ENCODE results near the gene IGSF3.

Gene IGSF3

GRCh38 chr1:116572771-116573430 lies 94.6 kb downstream of the IGSF3 start:
- TF ChIP-seq POLR2AphosphoS5 (IDR thresholded peaks at IDR 0.05; ENCODE audit: low read depth, low read length) (no peak), TAF1 (IDR thresholded peaks at IDR 0.05; ENCODE audit: borderline replicate concordance, low read depth, low read length) (no peak), POLR2A (IDR thresholded peaks at IDR 0.05; ENCODE audit: low read depth, low read length) (no peak)
- FAIRE-seq (no peak), DNase-seq (ENCODE audit: insufficient read length) (no peak)

- DNase-seq (ENCODE audit: insufficient read length) (no peak), FAIRE-seq (no peak)
- no peak for TF ChIP-seq POLR2A (IDR thresholded peaks at IDR 0.05; ENCODE audit: low read depth, low read length)
- TF ChIP-seq POLR2AphosphoS5 (IDR thresholded peaks at IDR 0.05; ENCODE audit: low read depth, low read length) = no peak
- no peak for TF ChIP-seq TAF1 (IDR thresholded peaks at IDR 0.05; ENCODE audit: borderline replicate concordance, low read depth, low read length)
Observed at GRCh38 chr1:116572099-116572498, 95.4 kb downstream of the IGSF3 start.

- FAIRE-seq = no peak
- no peak for DNase-seq (ENCODE audit: insufficient read length)
Observed at GRCh38 chr1:116571215-116571919, 96.2 kb downstream of the IGSF3 start.

GRCh38 chr1:116570358-116571214 lies 96.9 kb downstream of the IGSF3 start, which contains the start of gene CD58:
CD58 (minus strand) TSS chr1:116571026; CDS start chr1:116570972, 54 bp downstream.
- FAIRE-seq = peak; percentile 89
- peak; percentile 73 for DNase-seq (ENCODE audit: insufficient read length)
- peak; percentile 93 for TF ChIP-seq POLR2A (IDR thresholded peaks at IDR 0.05; ENCODE audit: low read depth, low read length)
- TF ChIP-seq TAF1 (IDR thresholded peaks at IDR 0.05; ENCODE audit: borderline replicate concordance, low read depth, low read length) = peak; percentile 90
- peak; percentile 84 for TF ChIP-seq POLR2AphosphoS5 (IDR thresholded peaks at IDR 0.05; ENCODE audit: low read depth, low read length)

More at GRCh38 chr1:116571215-116571919, 96.2 kb downstream of the IGSF3 start:
- TF ChIP-seq POLR2AphosphoS5 (IDR thresholded peaks at IDR 0.05; ENCODE audit: low read depth, low read length) = peak; percentile 51; the same call in 1 of the 2 replicates
- TF ChIP-seq TAF1 (IDR thresholded peaks at IDR 0.05; ENCODE audit: borderline replicate concordance, low read depth, low read length) = no peak

- FAIRE-seq (no peak), DNase-seq (ENCODE audit: insufficient read length) (no peak)
- 0 out of 2 replicates have a peak, but pooled peaks have one; percentile 40 for TF ChIP-seq TAF1 (IDR thresholded peaks at IDR 0.05; ENCODE audit: borderline replicate concordance, low read depth, low read length)
- TF ChIP-seq POLR2A (IDR thresholded peaks at IDR 0.05; ENCODE audit: low read depth, low read length) = peak; percentile 55; the same call in 1 of the 2 replicates
- peak; percentile 62 for TF ChIP-seq POLR2AphosphoS5 (IDR thresholded peaks at IDR 0.05; ENCODE audit: low read depth, low read length)
Observed at GRCh38 chr1:116569776-116570357, 97.7 kb downstream of the IGSF3 start.

GRCh38 chr1:116569381-116569670 lies 98.2 kb downstream of the IGSF3 start:
- no peak for FAIRE-seq
- no peak for DNase-seq (ENCODE audit: insufficient read length)
- TF ChIP-seq POLR2A (IDR thresholded peaks at IDR 0.05; ENCODE audit: low read depth, low read length) (no peak), TAF1 (IDR thresholded peaks at IDR 0.05; ENCODE audit: borderline replicate concordance, low read depth, low read length) (no peak), POLR2AphosphoS5 (IDR thresholded peaks at IDR 0.05; ENCODE audit: low read depth, low read length) (no peak)

- peak; percentile 67 for FAIRE-seq
- DNase-seq (ENCODE audit: insufficient read length) = no peak
- TF ChIP-seq TAF1 (IDR thresholded peaks at IDR 0.05; ENCODE audit: borderline replicate concordance, low read depth, low read length) (no peak; the same call in 1 of the 2 replicates), POLR2A (IDR thresholded peaks at IDR 0.05; ENCODE audit: low read depth, low read length) (peak; percentile 68), POLR2AphosphoS5 (IDR thresholded peaks at IDR 0.05; ENCODE audit: low read depth, low read length) (peak; percentile 87)
Observed at GRCh38 chr1:116568662-116569380, 98.7 kb downstream of the IGSF3 start.

GRCh38 chr1:116567790-116568661 lies 99.5 kb downstream of the IGSF3 start:
- TF ChIP-seq POLR2A (IDR thresholded peaks at IDR 0.05; ENCODE audit: low read depth, low read length) (peak; percentile 39; the same call in 1 of the 2 replicates), TAF1 (IDR thresholded peaks at IDR 0.05; ENCODE audit: borderline replicate concordance, low read depth, low read length) (no peak), POLR2AphosphoS5 (IDR thresholded peaks at IDR 0.05; ENCODE audit: low read depth, low read length) (no peak; the same call in 1 of the 2 replicates)
- FAIRE-seq = no peak

GRCh38 chr1:116565222-116565621 lies 102.3 kb downstream of the IGSF3 start:
- FAIRE-seq (no peak), DNase-seq (ENCODE audit: insufficient read length) (no peak)
- TF ChIP-seq TAF1 (IDR thresholded peaks at IDR 0.05; ENCODE audit: borderline replicate concordance, low read depth, low read length) (no peak), POLR2AphosphoS5 (IDR thresholded peaks at IDR 0.05; ENCODE audit: low read depth, low read length) (no peak), POLR2A (IDR thresholded peaks at IDR 0.05; ENCODE audit: low read depth, low read length) (no peak)

More at GRCh38 chr1:116567790-116568661, 99.5 kb downstream of the IGSF3 start:
- no peak for DNase-seq (ENCODE audit: insufficient read length)
